ENCODE data around the gene SETD5. TPM values are rescaled to one million over a fixed set of nuclear protein-coding genes. Genes with fewer than 3 reads are reported as not detected.

The SETD5 gene
- total RNA-seq, 1 donor, result 79.2 TPM

GRCh38 chr3:9412293-9412692, 14.9 kb downstream of the SETD5 start:
- Histone ChIP-seq H3K27me3 (ENCODE audit: insufficient read depth, low read length) (no peaks in the 10 kb centered on the region), H3K9me3 (ENCODE audit: low read depth, low read length) (no peaks in the 10 kb centered on the region), H3K4me3 (ENCODE audit: low read length) (no peak overlapping the region), H3K4me1 (ENCODE audit: insufficient read depth, low read length) (peaks cover 33% of the 10 kb centered on the region)

GRCh38 chr3:9414826-9415225, 17.4 kb downstream of the SETD5 start:
- Histone ChIP-seq H3K27me3 (ENCODE audit: insufficient read depth, low read length) (no peaks in the 10 kb centered on the region), H3K4me1 (ENCODE audit: insufficient read depth, low read length) (peaks cover 29% of the 10 kb centered on the region), H3K9me3 (ENCODE audit: low read depth, low read length) (no peaks in the 10 kb centered on the region), H3K4me3 (ENCODE audit: low read length) (no peak overlapping the region)

GRCh38 chr3:9415485-9416138, 18.2 kb downstream of the SETD5 start:
- Histone ChIP-seq H3K4me3 (ENCODE audit: low read length) (no peak overlapping the region), H3K27me3 (ENCODE audit: insufficient read depth, low read length) (no peaks in the 10 kb centered on the region), H3K9me3 (ENCODE audit: low read depth, low read length) (no peaks in the 10 kb centered on the region), H3K4me1 (ENCODE audit: insufficient read depth, low read length) (peaks cover 21% of the 10 kb centered on the region)

GRCh38 chr3:9416139-9416780, 18.8 kb downstream of the SETD5 start:
- peaks cover 15% of the 10 kb centered on the region for H3K4me1 ChIP-seq (ENCODE audit: insufficient read depth, low read length)
- no peaks in the 10 kb centered on the region for H3K27me3 ChIP-seq (ENCODE audit: insufficient read depth, low read length)
- H3K9me3 ChIP-seq (ENCODE audit: low read depth, low read length), result no peaks in the 10 kb centered on the region
- no peak overlapping the region for H3K4me3 ChIP-seq (ENCODE audit: low read length)

- peaks cover 11% of the 10 kb centered on the region for H3K4me1 ChIP-seq (ENCODE audit: insufficient read depth, low read length)
- no peaks in the 10 kb centered on the region for H3K9me3 ChIP-seq (ENCODE audit: low read depth, low read length)
- no peaks in the 10 kb centered on the region for H3K27me3 ChIP-seq (ENCODE audit: insufficient read depth, low read length)
- no peak overlapping the region for H3K4me3 ChIP-seq (ENCODE audit: low read length)
Measured at GRCh38 chr3:9420850-9421549, 23.6 kb downstream of the SETD5 start.

GRCh38 chr3:9422712-9423424, 25.5 kb downstream of the SETD5 start:
- Histone ChIP-seq H3K4me1 (ENCODE audit: insufficient read depth, low read length) (peaks cover 8% of the 10 kb centered on the region), H3K9me3 (ENCODE audit: low read depth, low read length) (no peaks in the 10 kb centered on the region)

DNA sequence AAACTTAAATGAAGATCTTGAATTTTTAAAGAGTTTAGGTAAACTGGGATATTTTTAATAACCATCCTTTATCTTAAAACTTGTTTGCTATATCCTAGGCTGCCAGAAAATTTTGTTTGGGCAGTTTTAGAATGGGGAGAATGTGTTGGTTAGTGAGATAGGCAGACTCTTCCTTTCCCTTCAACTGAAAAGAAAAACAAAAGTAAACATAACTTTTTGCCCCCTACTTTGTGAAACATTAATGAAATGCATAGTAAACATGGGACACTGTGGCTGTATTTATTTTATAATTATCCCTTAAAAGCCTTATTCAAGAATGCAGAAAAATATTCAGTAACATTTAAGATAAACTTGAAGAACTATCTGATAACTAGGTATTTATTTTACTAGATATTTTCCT, 31.0 kb downstream of the SETD5 start:
- no peaks in the 10 kb centered on the region for H3K27me3 ChIP-seq (ENCODE audit: insufficient read depth, low read length)
- no peak overlapping the region for H3K4me3 ChIP-seq (ENCODE audit: low read length)
- H3K9me3 ChIP-seq (ENCODE audit: low read depth, low read length), result no peaks in the 10 kb centered on the region

More at GRCh38 chr3:9422712-9423424, 25.5 kb downstream of the SETD5 start:
- Histone ChIP-seq H3K4me3 (ENCODE audit: low read length) (no peak overlapping the region), H3K27me3 (ENCODE audit: insufficient read depth, low read length) (no peaks in the 10 kb centered on the region)

DNA sequence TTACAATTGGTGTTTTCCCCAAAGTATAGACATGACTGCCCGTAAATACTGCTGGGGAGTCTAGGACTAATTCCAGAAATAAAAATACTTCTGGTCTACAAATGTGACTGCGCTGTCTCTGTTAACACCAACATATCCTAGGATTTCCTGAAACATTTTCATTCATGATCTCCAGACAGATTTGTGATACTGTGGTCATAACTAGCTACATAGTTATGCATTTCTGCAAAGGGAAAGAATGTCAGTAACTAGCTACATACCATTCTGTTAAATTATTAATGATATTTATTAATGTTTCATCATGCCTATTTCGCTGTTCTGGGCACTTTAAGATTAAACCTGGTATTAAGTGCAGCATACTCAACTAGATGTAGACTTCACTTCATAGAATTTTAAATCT, 33.3 kb downstream of the SETD5 start:
- Histone ChIP-seq H3K9me3 (ENCODE audit: low read depth, low read length) (no peaks in the 10 kb centered on the region), H3K27me3 (ENCODE audit: insufficient read depth, low read length) (no peaks in the 10 kb centered on the region), H3K4me1 (ENCODE audit: insufficient read depth, low read length) (no peaks in the 10 kb centered on the region), H3K4me3 (ENCODE audit: low read length) (no peak overlapping the region)

More for the DNA sequence above, 31.0 kb downstream of the SETD5 start:
- no peaks in the 10 kb centered on the region for H3K4me1 ChIP-seq (ENCODE audit: insufficient read depth, low read length)

GRCh38 chr3:9433627-9434521, 36.5 kb downstream of the SETD5 start:
- Histone ChIP-seq H3K27me3 (ENCODE audit: insufficient read depth, low read length) (no peaks in the 10 kb centered on the region), H3K4me1 (ENCODE audit: insufficient read depth, low read length) (no peaks in the 10 kb centered on the region), H3K4me3 (ENCODE audit: low read length) (no peak overlapping the region), H3K9me3 (ENCODE audit: low read depth, low read length) (no peaks in the 10 kb centered on the region)

- H3K4me3 ChIP-seq (ENCODE audit: low read length), result no peak overlapping the region
- no peaks in the 10 kb centered on the region for H3K9me3 ChIP-seq (ENCODE audit: low read depth, low read length)
- H3K4me1 ChIP-seq (ENCODE audit: insufficient read depth, low read length), result no peaks in the 10 kb centered on the region
- no peaks in the 10 kb centered on the region for H3K27me3 ChIP-seq (ENCODE audit: insufficient read depth, low read length)
Measured at GRCh38 chr3:9435316-9435715, 37.9 kb downstream of the SETD5 start.

DNA sequence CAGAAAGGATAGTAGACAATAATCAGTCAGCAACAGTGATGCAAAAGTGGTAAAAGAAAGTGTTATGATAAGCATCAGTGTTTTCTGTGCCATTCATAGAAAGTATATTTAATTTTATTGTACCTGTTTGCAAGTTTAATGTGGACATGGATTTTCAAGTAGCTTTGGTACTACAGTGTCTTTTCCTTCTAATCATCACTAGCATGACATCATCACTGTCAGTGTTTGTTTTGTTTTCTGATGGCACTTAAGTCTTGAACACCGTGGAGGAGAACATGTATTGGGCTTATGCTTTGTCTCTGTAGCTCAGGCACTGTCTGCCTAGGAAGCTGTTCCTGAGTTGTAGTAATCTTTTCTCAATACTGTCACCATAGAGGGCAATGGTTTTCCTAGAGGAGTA, 41.9 kb downstream of the SETD5 start:
- Histone ChIP-seq H3K4me1 (ENCODE audit: insufficient read depth, low read length) (no peaks in the 10 kb centered on the region), H3K4me3 (ENCODE audit: low read length) (no peak overlapping the region), H3K9me3 (ENCODE audit: low read depth, low read length) (no peaks in the 10 kb centered on the region), H3K27me3 (ENCODE audit: insufficient read depth, low read length) (no peaks in the 10 kb centered on the region)

GRCh38 chr3:9441501-9442221, 44.2 kb downstream of the SETD5 start:
- H3K4me3 ChIP-seq (ENCODE audit: low read length), result no peak overlapping the region
- H3K9me3 ChIP-seq (ENCODE audit: low read depth, low read length), result no peaks in the 10 kb centered on the region
- no peaks in the 10 kb centered on the region for H3K4me1 ChIP-seq (ENCODE audit: insufficient read depth, low read length)
- no peaks in the 10 kb centered on the region for H3K27me3 ChIP-seq (ENCODE audit: insufficient read depth, low read length)

DNA sequence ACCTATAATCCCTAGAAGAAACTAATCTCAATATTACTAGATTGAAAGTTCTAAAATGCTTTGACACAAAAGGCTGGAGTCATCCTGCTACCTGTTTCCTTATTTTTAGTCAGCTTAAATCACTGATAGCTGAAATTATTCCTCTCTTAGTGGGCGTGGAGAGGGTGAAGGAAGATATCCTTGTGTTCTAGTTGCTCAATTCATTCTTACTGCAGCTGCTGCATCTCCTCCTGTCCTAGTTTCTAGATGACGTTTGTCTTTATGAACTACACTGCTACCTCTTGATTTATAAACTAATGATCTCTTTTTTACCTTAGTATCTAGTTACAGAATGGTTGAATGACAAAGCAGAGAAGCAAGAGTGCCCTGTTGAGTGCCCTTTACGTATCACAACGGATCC, 50.7 kb downstream of the SETD5 start:
- H3K9me3 ChIP-seq (ENCODE audit: low read depth, low read length), result no peaks in the 10 kb centered on the region
- no peak overlapping the region for H3K4me3 ChIP-seq (ENCODE audit: low read length)
- H3K4me1 ChIP-seq (ENCODE audit: insufficient read depth, low read length), result no peaks in the 10 kb centered on the region
- H3K27me3 ChIP-seq (ENCODE audit: insufficient read depth, low read length), result no peaks in the 10 kb centered on the region

GRCh38 chr3:9448643-9449042, 51.2 kb downstream of the SETD5 start:
- H3K4me3 ChIP-seq (ENCODE audit: low read length), result no peak overlapping the region
- H3K27me3 ChIP-seq (ENCODE audit: insufficient read depth, low read length), result no peaks in the 10 kb centered on the region
- H3K9me3 ChIP-seq (ENCODE audit: low read depth, low read length), result no peaks in the 10 kb centered on the region
- no peaks in the 10 kb centered on the region for H3K4me1 ChIP-seq (ENCODE audit: insufficient read depth, low read length)
